ENCODE results near the gene FAM200C. TPM values are rescaled to one million over a fixed set of nuclear protein-coding genes. Genes with fewer than 3 reads are reported as not detected.

The FAM200C gene
- polyA plus RNA-seq (2013), result 3.1 TPM

DNA sequence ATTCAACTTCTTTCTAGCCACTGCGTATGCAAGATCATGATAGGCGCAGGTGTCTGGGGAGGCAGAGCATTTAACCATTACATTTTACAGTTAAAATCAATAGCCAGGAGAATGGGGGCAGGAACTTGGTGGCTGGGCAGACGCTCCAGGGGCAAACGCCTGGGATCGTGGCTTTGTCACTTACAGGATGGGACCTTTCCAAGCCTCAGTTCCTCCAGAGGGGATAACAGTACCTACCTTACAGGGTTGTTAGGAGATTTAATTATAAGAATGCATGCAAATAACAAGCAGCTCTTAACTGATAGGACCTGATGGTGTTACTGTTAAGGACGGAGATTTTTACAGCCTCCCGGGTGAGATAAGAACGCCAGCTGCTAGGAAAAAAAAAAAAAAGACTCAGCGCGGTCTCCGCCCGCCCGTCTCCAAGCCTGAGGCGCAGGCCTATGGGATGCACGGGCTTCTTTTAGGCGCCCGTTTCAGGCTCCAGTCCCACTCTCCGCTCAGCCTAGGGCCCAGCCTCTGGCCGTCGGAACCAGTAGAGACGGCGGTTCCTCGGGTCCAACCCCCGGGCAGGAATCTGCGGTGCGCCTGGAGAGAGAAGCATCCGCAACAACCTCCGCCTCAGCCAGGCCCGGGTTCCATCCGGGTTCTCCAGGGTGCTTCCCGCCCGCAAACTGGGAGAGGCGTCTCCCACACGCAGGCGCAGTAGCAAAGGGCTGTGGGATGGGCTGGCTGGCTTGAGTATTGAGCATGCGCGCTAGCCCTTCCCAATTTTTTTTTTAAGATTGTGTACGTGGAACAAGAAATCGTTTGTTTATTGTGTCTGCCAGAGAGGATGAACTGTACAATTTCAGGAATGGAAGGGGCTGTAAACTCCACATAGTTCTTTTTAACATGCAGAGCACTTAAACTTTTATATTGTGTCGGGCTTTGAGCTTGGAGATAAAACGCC, at the start of gene FAM200C:
Gene FAM200C (minus strand): TSS at position 653 of the 952 bp plus-strand sequence. CDS start 4,564 bp downstream, outside the sequence.
- POLR2A ChIA-PET, result interaction anchor here (0.6 kb wide), 4 partner anchors 11 to 312 kb away, joined by 3 to 4 read pairs (median 3); no protein-coding TSS in a partner anchor

DNA sequence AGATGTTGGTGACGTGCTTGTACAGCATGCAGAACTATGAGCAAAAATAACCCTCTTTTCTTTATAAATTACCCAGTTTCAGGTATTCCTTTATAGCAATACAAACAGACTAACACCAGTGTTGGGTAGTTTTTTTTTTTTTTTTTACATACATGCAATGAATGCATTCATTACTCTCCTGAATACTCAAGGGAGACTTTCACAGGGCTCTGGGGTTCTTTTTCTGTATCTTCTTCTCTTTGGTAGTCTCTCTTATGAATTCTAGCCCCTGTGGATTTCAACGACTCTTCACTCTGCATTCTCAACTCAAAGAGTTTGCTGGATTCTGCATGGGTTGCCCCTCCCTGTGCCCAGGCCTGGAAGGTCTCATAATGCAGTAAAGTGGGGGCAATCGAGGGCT, 49.6 kb upstream of the FAM200C start:
- Histone ChIP-seq H3K4me1 (ENCODE audit: control extremely low read depth in 1 of 4, control insufficient read depth in 4 of 4, insufficient read depth in 4 of 4, low read length in 3 of 4) (peaks cover 3 to 14% (median 8%) of the 10 kb centered on the region in 4 experiments), H3K36me3 (ENCODE audit: control insufficient read depth in 4 of 4, insufficient read depth in 4 of 4, low read length in 3 of 4) (no peaks in the 10 kb centered on the region), H3K27ac (ENCODE audit: insufficient read depth in 1 of 2, low read depth in 1 of 2, low read length in 2 of 2, poor library complexity in 1 of 2, severe bottlenecking in 2 of 2) (no peak overlapping the region), H3K9me3 (ENCODE audit: control extremely low read depth in 1 of 5, control insufficient read depth in 4 of 5, insufficient read depth in 2 of 5, low read depth in 1 of 5, low read length in 4 of 5) (peaks cover 0 to 1% (median 0%) of the 10 kb centered on the region in 5 experiments), H3K27me3 (replicated peaks in 2 of 5; ENCODE audit: control insufficient read depth in 4 of 5, insufficient read depth in 5 of 5, low read length in 4 of 5) (no peaks in the 10 kb centered on the region), H3K4me3 (ENCODE audit: control insufficient read depth in 1 of 7, extremely low read depth in 1 of 7, insufficient read depth in 4 of 7, low read depth in 2 of 7, low read length in 6 of 7) (no peak overlapping the region)
- no peak for DNase-seq
- ChIA-PET CTCF (interaction anchor here (0.7 to 2.1 kb wide), 4 partner anchors 9 to 18 kb away, joined by 3 to 12 read pairs (median 3); no protein-coding TSS in a partner anchor), POLR2A (no interaction called here)
- WGBS (ENCODE audit: insufficient coverage), result 100% methylated on average over 1 of the region's 3 CpGs

More for the DNA sequence above, at the start of gene FAM200C:
- Histone ChIP-seq H3K27ac (ENCODE audit: insufficient read depth in 1 of 2, low read depth in 1 of 2, low read length in 2 of 2, poor library complexity in 1 of 2, severe bottlenecking in 2 of 2) (peak within 1 kb of the TSS; percentile 71 to 82), H3K27me3 (replicated peaks in 2 of 5; ENCODE audit: control insufficient read depth in 4 of 5, insufficient read depth in 5 of 5, low read length in 4 of 5) (no peaks in the 10 kb centered on the region), H3K36me3 (ENCODE audit: control insufficient read depth in 4 of 4, insufficient read depth in 4 of 4, low read length in 3 of 4) (peaks cover 7 to 32% (median 21%) of the 10 kb centered on the region in 4 experiments), H3K9me3 (ENCODE audit: control extremely low read depth in 1 of 5, control insufficient read depth in 4 of 5, insufficient read depth in 2 of 5, low read depth in 1 of 5, low read length in 4 of 5) (no peaks in the 10 kb centered on the region), H3K4me1 (ENCODE audit: control extremely low read depth in 1 of 4, control insufficient read depth in 4 of 4, insufficient read depth in 4 of 4, low read length in 3 of 4) (peaks cover 5 to 8% (median 7%) of the 10 kb centered on the region in 4 experiments), H3K4me3 (ENCODE audit: control insufficient read depth in 1 of 7, extremely low read depth in 1 of 7, insufficient read depth in 4 of 7, low read depth in 2 of 7, low read length in 6 of 7) (peak within 1 kb of the TSS; percentile 70 to 89 (median 83))
- CTCF ChIA-PET, result interaction anchor here (0.6 kb wide), 1 partner anchor 377 kb away, joined by 3 read pairs; no protein-coding TSS in a partner anchor
- DNase-seq, result peak; percentile 83 to 88 (median 85)
- under 1% methylated on average over 27 of the region's 41 CpGs for WGBS (ENCODE audit: insufficient coverage)

DNA sequence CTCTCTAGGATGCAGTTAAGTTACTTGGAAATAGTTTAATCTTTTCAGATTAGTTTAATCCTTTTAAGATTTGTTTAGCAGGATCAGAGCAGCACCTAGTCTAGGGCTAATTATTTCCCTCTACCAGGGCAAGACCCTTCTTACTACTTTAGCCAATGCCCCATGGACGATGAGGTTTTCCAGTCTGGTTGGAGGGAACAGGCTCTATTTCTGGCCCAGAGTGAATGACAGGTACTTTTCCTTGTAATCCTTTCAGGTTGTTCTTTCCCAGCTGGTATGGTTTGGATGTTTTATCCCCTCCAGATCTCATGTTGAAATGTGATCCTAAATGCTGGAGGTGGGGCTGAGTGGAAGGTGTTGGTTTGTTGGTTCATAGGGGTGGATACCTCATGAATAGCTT, 49.0 kb upstream of the FAM200C start:
- no peak overlapping the region for H3K4me3 ChIP-seq (ENCODE audit: control insufficient read depth in 1 of 7, extremely low read depth in 1 of 7, insufficient read depth in 4 of 7, low read depth in 2 of 7, low read length in 6 of 7)
- H3K27me3 ChIP-seq (replicated peaks in 2 of 5; ENCODE audit: control insufficient read depth in 4 of 5, insufficient read depth in 5 of 5, low read length in 4 of 5), result no peaks in the 10 kb centered on the region
- POLR2A ChIA-PET, result no interaction called here
- CTCF ChIA-PET, result interaction anchor here (0.7 to 2.1 kb wide), 4 partner anchors 9 to 19 kb away, joined by 3 to 12 read pairs (median 3); no protein-coding TSS in a partner anchor
- H3K27ac ChIP-seq (ENCODE audit: insufficient read depth in 1 of 2, low read depth in 1 of 2, low read length in 2 of 2, poor library complexity in 1 of 2, severe bottlenecking in 2 of 2), result no peak overlapping the region
- peaks cover 3 to 9% (median 5%) of the 10 kb centered on the region in 4 experiments for H3K4me1 ChIP-seq (ENCODE audit: control extremely low read depth in 1 of 4, control insufficient read depth in 4 of 4, insufficient read depth in 4 of 4, low read length in 3 of 4)
- DNase-seq, result no peak
- no peaks in the 10 kb centered on the region for H3K36me3 ChIP-seq (ENCODE audit: control insufficient read depth in 4 of 4, insufficient read depth in 4 of 4, low read length in 3 of 4)
- no CpG with 5 or more reads among the region's 1 CpG for WGBS (ENCODE audit: insufficient coverage)
- peaks cover 0 to 1% (median 0%) of the 10 kb centered on the region in 5 experiments for H3K9me3 ChIP-seq (ENCODE audit: control extremely low read depth in 1 of 5, control insufficient read depth in 4 of 5, insufficient read depth in 2 of 5, low read depth in 1 of 5, low read length in 4 of 5)

DNA sequence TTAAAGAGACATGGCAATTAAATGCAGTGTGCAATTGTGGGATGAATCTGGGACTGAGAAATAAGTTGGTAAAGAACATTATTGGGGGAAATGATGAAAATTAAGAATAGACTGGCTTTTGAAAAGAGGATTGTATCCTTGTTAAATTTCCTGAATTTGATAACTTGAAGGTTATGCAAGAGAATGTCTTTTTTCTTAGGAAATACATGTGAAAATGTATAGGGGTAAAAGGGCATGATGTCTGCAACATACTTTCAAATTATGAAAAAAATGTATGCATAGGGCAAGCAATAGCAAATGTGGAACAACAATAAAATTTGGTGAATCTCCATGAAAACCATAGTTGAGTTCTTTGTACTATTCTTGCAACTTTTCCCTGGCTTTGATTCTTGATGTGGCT, 45.9 kb upstream of the FAM200C start:
- no peaks in the 10 kb centered on the region for H3K27me3 ChIP-seq (replicated peaks in 2 of 5; ENCODE audit: control insufficient read depth in 4 of 5, insufficient read depth in 5 of 5, low read length in 4 of 5)
- CTCF ChIA-PET, result no interaction called here
- H3K27ac ChIP-seq (ENCODE audit: insufficient read depth in 1 of 2, low read depth in 1 of 2, low read length in 2 of 2, poor library complexity in 1 of 2, severe bottlenecking in 2 of 2), result no peak overlapping the region
- no peak for DNase-seq
- H3K36me3 ChIP-seq (ENCODE audit: control insufficient read depth in 4 of 4, insufficient read depth in 4 of 4, low read length in 3 of 4), result no peaks in the 10 kb centered on the region
- POLR2A ChIA-PET, result no interaction called here
- peaks cover 0 to 1% (median 0%) of the 10 kb centered on the region in 5 experiments for H3K9me3 ChIP-seq (ENCODE audit: control extremely low read depth in 1 of 5, control insufficient read depth in 4 of 5, insufficient read depth in 2 of 5, low read depth in 1 of 5, low read length in 4 of 5)
- no peak overlapping the region for H3K4me3 ChIP-seq (ENCODE audit: control insufficient read depth in 1 of 7, extremely low read depth in 1 of 7, insufficient read depth in 4 of 7, low read depth in 2 of 7, low read length in 6 of 7)
- peaks cover 3 to 13% (median 12%) of the 10 kb centered on the region in 4 experiments for H3K4me1 ChIP-seq (ENCODE audit: control extremely low read depth in 1 of 4, control insufficient read depth in 4 of 4, insufficient read depth in 4 of 4, low read length in 3 of 4)

DNA sequence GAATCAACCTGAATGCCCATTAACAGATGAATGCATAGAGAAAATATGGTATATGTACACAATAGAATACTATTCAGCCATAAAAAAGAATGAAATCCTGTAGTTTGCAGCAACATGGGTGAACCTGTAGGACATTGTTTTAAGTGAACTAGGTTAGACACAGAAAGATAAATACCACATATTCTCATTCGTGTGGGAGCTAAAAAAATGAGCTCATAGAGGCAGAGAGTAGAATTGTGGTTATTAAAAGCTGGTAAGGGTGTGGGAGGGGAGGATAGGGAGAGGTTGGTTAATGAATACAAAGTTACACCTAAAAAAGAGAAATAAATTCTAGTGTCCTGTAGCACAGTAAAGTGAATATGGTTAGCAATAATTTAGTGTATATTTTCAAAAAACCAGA, 45.3 kb upstream of the FAM200C start:
- Histone ChIP-seq H3K27ac (ENCODE audit: insufficient read depth in 1 of 2, low read depth in 1 of 2, low read length in 2 of 2, poor library complexity in 1 of 2, severe bottlenecking in 2 of 2) (no peak overlapping the region), H3K27me3 (replicated peaks in 2 of 5; ENCODE audit: control insufficient read depth in 4 of 5, insufficient read depth in 5 of 5, low read length in 4 of 5) (no peaks in the 10 kb centered on the region), H3K36me3 (ENCODE audit: control insufficient read depth in 4 of 4, insufficient read depth in 4 of 4, low read length in 3 of 4) (no peaks in the 10 kb centered on the region), H3K9me3 (ENCODE audit: control extremely low read depth in 1 of 5, control insufficient read depth in 4 of 5, insufficient read depth in 2 of 5, low read depth in 1 of 5, low read length in 4 of 5) (peaks cover 0 to 1% (median 0%) of the 10 kb centered on the region in 5 experiments), H3K4me1 (ENCODE audit: control extremely low read depth in 1 of 4, control insufficient read depth in 4 of 4, insufficient read depth in 4 of 4, low read length in 3 of 4) (peaks cover 3 to 18% (median 16%) of the 10 kb centered on the region in 4 experiments), H3K4me3 (ENCODE audit: control insufficient read depth in 1 of 7, extremely low read depth in 1 of 7, insufficient read depth in 4 of 7, low read depth in 2 of 7, low read length in 6 of 7) (no peak overlapping the region)
- no peak for DNase-seq
- ChIA-PET CTCF (no interaction called here), POLR2A (no interaction called here)
- WGBS (ENCODE audit: insufficient coverage), result no CpG with 5 or more reads among the region's 1 CpG

DNA sequence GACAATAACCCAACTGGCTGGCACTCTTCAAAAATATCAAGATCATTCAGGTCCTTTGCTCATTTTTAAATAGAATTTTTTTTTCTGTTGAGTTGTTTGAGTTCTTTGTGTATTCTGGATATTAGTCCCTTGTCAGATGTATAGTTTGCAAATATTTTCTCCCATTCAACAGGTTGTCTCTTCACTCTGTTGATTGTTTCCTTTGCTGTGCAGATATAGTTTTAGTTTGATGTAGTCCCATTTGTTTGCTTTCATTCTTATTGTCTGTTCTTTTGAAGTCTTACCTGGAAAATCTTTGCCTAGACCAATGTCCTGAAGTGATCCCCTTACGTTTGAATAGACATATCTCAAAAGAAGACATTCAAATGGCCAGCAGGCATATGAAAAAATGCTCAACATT, 44.6 kb upstream of the FAM200C start:
- WGBS (ENCODE audit: insufficient coverage), result 100% methylated on average over 1 of the region's 1 CpG
- Histone ChIP-seq H3K27ac (ENCODE audit: insufficient read depth in 1 of 2, low read depth in 1 of 2, low read length in 2 of 2, poor library complexity in 1 of 2, severe bottlenecking in 2 of 2) (no peak overlapping the region), H3K36me3 (ENCODE audit: control insufficient read depth in 4 of 4, insufficient read depth in 4 of 4, low read length in 3 of 4) (no peaks in the 10 kb centered on the region), H3K4me1 (ENCODE audit: control extremely low read depth in 1 of 4, control insufficient read depth in 4 of 4, insufficient read depth in 4 of 4, low read length in 3 of 4) (peaks cover 3 to 18% (median 16%) of the 10 kb centered on the region in 4 experiments), H3K4me3 (ENCODE audit: control insufficient read depth in 1 of 7, extremely low read depth in 1 of 7, insufficient read depth in 4 of 7, low read depth in 2 of 7, low read length in 6 of 7) (no peak overlapping the region), H3K27me3 (replicated peaks in 2 of 5; ENCODE audit: control insufficient read depth in 4 of 5, insufficient read depth in 5 of 5, low read length in 4 of 5) (no peaks in the 10 kb centered on the region), H3K9me3 (ENCODE audit: control extremely low read depth in 1 of 5, control insufficient read depth in 4 of 5, insufficient read depth in 2 of 5, low read depth in 1 of 5, low read length in 4 of 5) (peaks cover 0 to 1% (median 0%) of the 10 kb centered on the region in 5 experiments)
- ChIA-PET POLR2A (no interaction called here), CTCF (interaction anchor here (0.8 to 7.5 kb wide), 3 partner anchors 8 to 21 kb away, joined by 3 to 115 read pairs (median 3); no protein-coding TSS in a partner anchor)
- no peak for DNase-seq

Data from common myeloid progenitor, CD34-positive (primary cell).